B cell (primary cell): Measurements from ENCODE around the gene ALG2. TPM values are rescaled to one million over a fixed set of nuclear protein-coding genes. Genes with fewer than 3 reads are reported as not detected.
A peak's percentile ranks its signal among the peaks of the same experiment; 100 is the strongest.

Source experiments
- ATAC-seq: fragments of 200-7000 bp; cut with Tn5 transposase; one replicate; pipeline ENCODE4 v1.10.0; 2021; ENCODE audit warnings: low read depth, mild to moderate bottlenecking, moderate number of reproducible peaks, moderate library complexity
- CTCF ChIA-PET: fragments of 350-600 bp; sonication (Branson Sonifier 250); formaldehyde crosslinking; loops from one replicate; lab custom pipeline; 2021; ENCODE audit warnings: antibody characterized with exemption, inconsistent platforms; lab: Charles Lee
- POLR2A ChIA-PET: fragments of 350-600 bp; sonication (Branson Sonifier 250); formaldehyde crosslinking; loops from one replicate; lab custom pipeline; 2021; ENCODE audit warnings: antibody characterized with exemption; lab: Charles Lee
- DNase-seq: peaks from one replicate; pipeline ENCODE4 v3.0.0; 2013
- H2AFZ ChIP-seq: 2 replicates; pipeline ENCODE4 v1.6.1; 2012; ENCODE audit warnings: mild to moderate bottlenecking, low read depth, low read length; ENCODE audit not compliant: insufficient read depth, poor library complexity, severe bottlenecking
- H3K27ac ChIP-seq, 2 donors: 1 replicate in 1 of 2; 2 replicates in 1 of 2; pipeline ENCODE4 v1.5.1; 2012 to 2013; ENCODE audit warnings: low read length in 2 of 2, mild to moderate bottlenecking in 2 of 2, moderate library complexity in 1 of 2
- H3K27me3 ChIP-seq, 4 experiments: fragments of 200-600 bp in 1 of 4; sonication (generic) in 1 of 4; replicated peaks in 1 of 4; 1 replicate in 2 of 4; 2 replicates in 2 of 4; pipeline versions ENCODE4 v1.6.1 to v1.7.0; 2013 to 2016; ENCODE audit warnings: low read length in 3 of 4, mild to moderate bottlenecking in 2 of 4, mixed read lengths in 1 of 4, moderate library complexity in 1 of 4; ENCODE audit not compliant: insufficient read depth in 4 of 4, control insufficient read depth in 3 of 4; ENCODE audit errors: control extremely low read depth in 1 of 4
- H3K36me3 ChIP-seq, 2 experiments: replicated peaks in 1 of 2; 1 replicate in 1 of 2; 2 replicates in 1 of 2; pipeline versions ENCODE4 v1.6.1 to v1.7.1; 2013; ENCODE audit warnings: low read length in 1 of 2; ENCODE audit not compliant: insufficient read depth in 2 of 2, control insufficient read depth in 1 of 2; ENCODE audit errors: control extremely low read depth in 1 of 2, extremely low read depth in 1 of 2
- H3K4me1 ChIP-seq, 2 donors: fragments of 200-600 bp in 1 of 2; sonication (generic) in 1 of 2; 1 replicate in 1 of 2; 2 replicates in 1 of 2; pipeline versions ENCODE4 v1.5.1 to v1.6.1; 2013 to 2017; ENCODE audit warnings: low read length in 2 of 2; ENCODE audit not compliant: control insufficient read depth in 2 of 2, insufficient read depth in 2 of 2
- H3K4me2 ChIP-seq: replicated peaks from 2 replicates; pipeline ENCODE3; 2012; ENCODE audit warnings: mild to moderate bottlenecking, low read depth, low read length; ENCODE audit not compliant: poor library complexity, severe bottlenecking
- H3K4me3 ChIP-seq, 5 experiments: fragments of 200-600 bp in 1 of 5; sonication (generic) in 1 of 5; 1 replicate in 3 of 5; 2 replicates in 2 of 5; pipeline versions ENCODE4 v1.5.1 to v1.7.0; 2011 to 2016; ENCODE audit warnings: low read length in 4 of 5, mild to moderate bottlenecking in 4 of 5, low read depth in 2 of 5, control low read depth in 1 of 5, moderate library complexity in 1 of 5; ENCODE audit not compliant: insufficient read depth in 1 of 5; ENCODE audit errors: control extremely low read depth in 1 of 5, extremely low read depth in 1 of 5
- H3K79me2 ChIP-seq: fragments of 200-600 bp; sonication (generic); one replicate; pipeline ENCODE4 v1.6.0; 2016; ENCODE audit warnings: low read length; ENCODE audit not compliant: control insufficient read depth, insufficient read depth
- H3K9ac ChIP-seq: fragments of 200-600 bp; sonication (generic); 2 replicates; pipeline ENCODE4 v1.6.1; 2017; ENCODE audit warnings: mild to moderate bottlenecking, low read length, moderate library complexity
- H3K9me3 ChIP-seq, 3 donors: one replicate each; pipeline versions ENCODE4 v1.6.1 to v1.7.1; 2013; ENCODE audit warnings: low read length in 2 of 3; ENCODE audit not compliant: control insufficient read depth in 2 of 3, insufficient read depth in 1 of 3; ENCODE audit errors: control extremely low read depth in 1 of 3
- H4K20me1 ChIP-seq: 2 replicates; pipeline ENCODE4 v1.6.0; 2012; ENCODE audit warnings: mild to moderate bottlenecking, low read length; ENCODE audit not compliant: insufficient read depth, control insufficient read depth, poor library complexity, severe bottlenecking
- H3K27ac Mint-ChIP-seq: one replicate; pipeline ENCODE4 v1.8.0; 2021; ENCODE audit warnings: mixed read lengths
- H3K27me3 Mint-ChIP-seq: one replicate; pipeline ENCODE4 v1.8.0; 2021; ENCODE audit warnings: mixed read lengths
- H3K4me1 Mint-ChIP-seq: one replicate; pipeline ENCODE4 v1.8.0; 2021; ENCODE audit warnings: mixed read lengths
- H3K4me3 Mint-ChIP-seq: one replicate; pipeline ENCODE4 v1.8.0; 2021; ENCODE audit warnings: mixed read lengths
- H3K9me3 Mint-ChIP-seq: one replicate; pipeline ENCODE4 v1.8.0; 2022; ENCODE audit warnings: mixed read lengths; ENCODE audit not compliant: insufficient read depth
- EZH2 ChIP-seq: IDR thresholded peaks from 2 replicates; pipeline ENCODE4 v1.6.1; 2012; ENCODE audit warnings: borderline replicate concordance, low read depth, mild to moderate bottlenecking, moderate library complexity, low read length; ENCODE audit not compliant: insufficient read depth, poor library complexity, severe bottlenecking
- WGBS: methylation state at CpG from one replicate; pipeline ENCODE4 v1.1.5; 2013; ENCODE audit warnings: missing lambda C conversion rate; ENCODE audit not compliant: insufficient coverage; 5-methylcytosine and 5-hydroxymethylcytosine counted together
- intact Hi-C: fragments of 100-400 bp; cut with micrococcal nuclease; formaldehyde crosslinking; loops from one replicate; pipeline ENCODE4 v1.10.0; 2022
- polyA plus RNA-seq: library from polyadenylated mRNA; depleted of rRNA; stranded (reverse); fragments of >200 nt; gene quantifications from 2 replicates; pipeline ENCODE4 v1.2.3, GENCODE V29; 2012
- total RNA-seq, 2 donors: library from RNA; stranded (reverse); fragments of 120-200 nt in 1 of 2; gene quantifications; 1 replicate in 1 of 2; 2 replicates in 1 of 2; pipeline versions ENCODE4 v1.2.3 to v1.2.4, GENCODE V29; 2013 to 2022
- TF ChIP-seq, protein P1 (sequence below): fragments of 200-600 bp; IDR thresholded peaks from one replicate; pipeline ENCODE4 v1.8.0; 2022; ENCODE audit warnings: antibody characterized with exemption, mild to moderate bottlenecking

The ALG2 gene
- total and polyA plus RNA-seq, 2 donors (not counting 1 experiment from before 2014, with no cell fraction given): 14.3 to 46.3 TPM

DNA sequence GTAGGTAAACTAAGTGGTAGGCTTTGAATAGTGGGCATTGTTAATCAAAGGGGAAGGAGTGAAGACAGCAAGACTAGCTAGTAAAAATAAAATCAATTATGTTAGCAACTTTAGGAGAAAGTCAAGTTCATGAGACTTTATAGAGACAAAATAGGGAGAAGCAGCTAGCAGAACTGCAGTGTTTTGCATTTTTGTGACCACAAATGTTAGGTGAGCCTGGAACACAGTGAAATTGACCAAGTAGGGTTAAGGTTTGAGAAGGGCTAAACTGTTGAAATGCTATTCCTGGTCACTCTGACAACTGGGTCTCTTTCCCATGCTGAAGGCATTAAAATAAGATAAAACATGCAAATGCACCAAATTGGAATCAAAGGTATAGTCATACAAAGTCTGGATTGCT lies 13.3 kb upstream of the ALG2 start:
- H3K4me1 ChIP-seq: peaks cover 27 to 31% of the 10 kb centered on the region in 2 donors
- H3K27me3 ChIP-seq: no peaks in the 10 kb centered on the region
- peak overlapping the region; percentile 96 for H3K27ac Mint-ChIP-seq
- no peak overlapping the region for H3K4me3 ChIP-seq
- no peak overlapping the region for H2AFZ ChIP-seq
- H3K27ac ChIP-seq: peak overlapping the region in 1 of 2 donors; percentile 88
- H3K9me3 ChIP-seq: no peaks in the 10 kb centered on the region
- ChIA-PET CTCF (interaction anchor here (0.6 to 7.1 kb wide), 6 partner anchors 10 to 562 kb away, joined by 4 to 73 read pairs (median 26); partner anchors contain the start of genes ALG2 and SEC61B), POLR2A (interaction anchor here (0.6 to 1.1 kb wide), 2 partner anchors 24 to 328 kb away, joined by 3 read pairs; no protein-coding TSS in a partner anchor)
- H4K20me1 ChIP-seq: no peaks in the 10 kb centered on the region
- TF ChIP-seq, protein P1, sequence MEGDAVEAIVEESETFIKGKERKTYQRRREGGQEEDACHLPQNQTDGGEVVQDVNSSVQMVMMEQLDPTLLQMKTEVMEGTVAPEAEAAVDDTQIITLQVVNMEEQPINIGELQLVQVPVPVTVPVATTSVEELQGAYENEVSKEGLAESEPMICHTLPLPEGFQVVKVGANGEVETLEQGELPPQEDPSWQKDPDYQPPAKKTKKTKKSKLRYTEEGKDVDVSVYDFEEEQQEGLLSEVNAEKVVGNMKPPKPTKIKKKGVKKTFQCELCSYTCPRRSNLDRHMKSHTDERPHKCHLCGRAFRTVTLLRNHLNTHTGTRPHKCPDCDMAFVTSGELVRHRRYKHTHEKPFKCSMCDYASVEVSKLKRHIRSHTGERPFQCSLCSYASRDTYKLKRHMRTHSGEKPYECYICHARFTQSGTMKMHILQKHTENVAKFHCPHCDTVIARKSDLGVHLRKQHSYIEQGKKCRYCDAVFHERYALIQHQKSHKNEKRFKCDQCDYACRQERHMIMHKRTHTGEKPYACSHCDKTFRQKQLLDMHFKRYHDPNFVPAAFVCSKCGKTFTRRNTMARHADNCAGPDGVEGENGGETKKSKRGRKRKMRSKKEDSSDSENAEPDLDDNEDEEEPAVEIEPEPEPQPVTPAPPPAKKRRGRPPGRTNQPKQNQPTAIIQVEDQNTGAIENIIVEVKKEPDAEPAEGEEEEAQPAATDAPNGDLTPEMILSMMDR: no peak
- H3K79me2 ChIP-seq: no peaks in the 10 kb centered on the region
- peaks cover 11 to 31% of the 10 kb centered on the region in 2 experiments for H3K36me3 ChIP-seq
- intact Hi-C loops: no loop called here
- H3K9me3 Mint-ChIP-seq: no peaks in the 10 kb centered on the region
- no peaks in the 10 kb centered on the region for H3K27me3 Mint-ChIP-seq
- DNase-seq (no peak), ATAC-seq (no peak)
- H3K4me1 Mint-ChIP-seq: peaks cover 40% of the 10 kb centered on the region
- peak overlapping the region; percentile 74 for H3K4me3 Mint-ChIP-seq
- peak overlapping the region; percentile 49 for H3K4me2 ChIP-seq
- no peak overlapping the region for H3K9ac ChIP-seq

DNA sequence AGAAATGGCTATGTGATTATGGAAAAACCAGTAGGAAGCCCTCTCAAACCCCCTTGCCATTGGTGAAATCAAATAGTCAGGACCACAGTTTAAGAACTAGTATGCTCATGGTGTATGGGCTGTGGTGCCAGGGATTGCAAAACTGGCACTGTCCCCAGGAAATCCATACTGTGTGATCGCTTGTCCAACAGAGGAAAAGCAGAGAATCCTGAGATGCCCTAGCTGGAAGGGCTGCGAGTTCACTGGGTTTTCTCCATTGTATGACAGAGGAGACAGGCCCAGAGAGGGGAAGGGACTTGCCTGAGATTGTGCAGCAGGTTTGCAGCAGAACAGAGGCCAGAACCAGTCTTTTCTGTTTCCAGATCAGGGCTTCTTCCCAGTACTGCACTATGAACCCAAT lies 12.9 kb upstream of the ALG2 start:
- Histone ChIP-seq H3K36me3 (peaks cover 11 to 35% of the 10 kb centered on the region in 2 experiments), H3K4me2 (no peak overlapping the region), H3K27ac (peak overlapping the region in 1 of 2 donors; percentile 88), H3K9me3 (no peaks in the 10 kb centered on the region), H2AFZ (no peak overlapping the region), H3K4me3 (no peak overlapping the region), H3K27me3 (no peaks in the 10 kb centered on the region), H3K9ac (no peak overlapping the region), H4K20me1 (no peaks in the 10 kb centered on the region), H3K4me1 (peaks cover 27 to 31% of the 10 kb centered on the region in 2 donors), H3K79me2 (no peaks in the 10 kb centered on the region)
- WGBS: 100% methylated on average over 1 of the region's 2 CpGs
- Mint-ChIP-seq H3K27me3 (no peaks in the 10 kb centered on the region), H3K4me1 (peaks cover 40% of the 10 kb centered on the region), H3K27ac (peak overlapping the region; percentile 96), H3K4me3 (peak overlapping the region; percentile 74), H3K9me3 (no peaks in the 10 kb centered on the region)
- no peak for TF ChIP-seq EZH2
- TF ChIP-seq, protein P1: no peak
- POLR2A ChIA-PET: interaction anchor here (0.6 to 1.1 kb wide), 2 partner anchors 25 to 329 kb away, joined by 3 read pairs; no protein-coding TSS in a partner anchor
- DNase-seq (no peak), ATAC-seq (no peak)
- intact Hi-C loops: no loop called here
- CTCF ChIA-PET: interaction anchor here (0.6 to 7.1 kb wide), 8 partner anchors 10 to 778 kb away, joined by 4 to 73 read pairs (median 22); partner anchors contain the start of genes ALG2 and SEC61B
